ENCODE measurements around the gene NRP2. TPM values are rescaled to one million over a fixed set of nuclear protein-coding genes. Genes with fewer than 3 reads are reported as not detected.

Gene NRP2
- total RNA-seq, 1 donor from 2014 or later = 31.8 TPM

DNA sequence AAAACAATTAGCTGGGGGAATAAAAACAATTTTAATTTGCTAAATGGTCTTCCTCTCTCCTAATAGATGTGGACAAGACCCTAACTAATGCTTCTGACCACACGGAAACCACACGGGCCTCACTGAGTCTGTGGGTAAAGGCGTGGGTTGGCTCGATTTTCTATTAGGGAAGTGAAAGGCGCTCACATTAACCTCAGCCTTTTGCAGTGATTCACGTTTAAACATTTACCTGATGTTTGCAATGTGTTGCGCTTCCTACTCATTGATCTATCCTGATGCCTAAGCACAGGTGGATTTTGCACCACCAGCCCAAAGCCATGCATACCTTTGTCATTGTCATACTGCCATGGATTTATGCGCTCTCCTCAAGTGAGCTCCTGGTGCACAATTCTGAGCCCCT lies 35.6 kb upstream of the NRP2 start:
- Histone ChIP-seq H3K9ac (ENCODE audit: low read depth in 1 of 3, low read length in 3 of 3) (no peak overlapping the region), H3K9me3 (ENCODE audit: control insufficient read depth in 3 of 3, low read length in 3 of 3) (no peaks in the 10 kb centered on the region), H3K27ac (ENCODE audit: low read depth, low read length) (no peak overlapping the region), H3K36me3 (ENCODE audit: control insufficient read depth in 3 of 3, insufficient read depth in 3 of 3, low read length in 3 of 3) (no peaks in the 10 kb centered on the region), H3K4me3 (ENCODE audit: low read length in 3 of 3) (no peak overlapping the region), H3K4me1 (ENCODE audit: control insufficient read depth in 3 of 3, insufficient read depth in 3 of 3, low read length in 3 of 3) (no peaks in the 10 kb centered on the region), H3K27me3 (ENCODE audit: control insufficient read depth in 3 of 3, insufficient read depth in 3 of 3, low read length in 3 of 3) (no peaks in the 10 kb centered on the region)

DNA sequence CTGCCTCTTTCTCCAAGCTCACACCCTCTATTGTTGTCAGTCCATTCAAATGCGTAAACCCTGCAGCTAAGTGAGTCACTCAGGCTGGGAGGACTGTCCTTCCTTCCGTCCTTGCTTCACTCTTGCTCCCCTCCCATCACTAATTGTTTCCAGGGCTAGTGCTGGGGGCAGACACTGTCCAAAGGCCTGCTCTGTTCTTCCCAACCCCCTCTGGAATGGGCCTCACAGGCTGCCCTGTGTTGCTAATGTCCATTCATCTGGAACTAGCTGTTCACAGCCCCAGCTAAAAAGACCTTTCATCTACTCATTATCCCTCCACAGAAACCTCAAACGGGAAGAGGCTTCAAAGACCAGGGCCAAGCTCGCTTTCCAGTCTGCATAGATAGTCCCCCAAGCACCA lies 31.9 kb upstream of the NRP2 start:
- Histone ChIP-seq H3K4me1 (ENCODE audit: control insufficient read depth in 3 of 3, insufficient read depth in 3 of 3, low read length in 3 of 3) (no peaks in the 10 kb centered on the region), H3K36me3 (ENCODE audit: control insufficient read depth in 3 of 3, insufficient read depth in 3 of 3, low read length in 3 of 3) (no peaks in the 10 kb centered on the region), H3K4me3 (ENCODE audit: low read length in 3 of 3) (no peak overlapping the region), H3K27me3 (ENCODE audit: control insufficient read depth in 3 of 3, insufficient read depth in 3 of 3, low read length in 3 of 3) (no peaks in the 10 kb centered on the region), H3K9me3 (ENCODE audit: control insufficient read depth in 3 of 3, low read length in 3 of 3) (no peaks in the 10 kb centered on the region), H3K27ac (ENCODE audit: low read depth, low read length) (no peak overlapping the region), H3K9ac (ENCODE audit: low read depth in 1 of 3, low read length in 3 of 3) (no peak overlapping the region)

DNA sequence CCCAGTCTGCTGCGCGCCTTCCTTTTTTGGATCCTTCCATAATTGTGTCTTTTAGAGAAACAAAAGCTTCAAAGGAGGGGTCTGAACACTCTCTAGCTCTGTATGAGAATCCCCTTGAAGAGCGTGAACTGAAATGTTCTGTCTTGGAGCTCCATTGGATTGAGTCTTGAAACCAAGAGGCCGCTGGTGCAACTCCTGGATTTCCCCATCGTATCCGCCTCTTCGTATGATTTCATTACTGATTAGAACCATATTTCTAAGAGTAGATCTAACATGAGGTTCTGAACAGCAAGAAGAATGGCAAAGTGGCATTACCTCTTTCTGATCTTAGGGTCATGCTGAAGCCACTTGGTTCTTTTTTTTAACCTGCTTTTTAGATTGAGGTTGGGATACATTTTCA lies 31.4 kb upstream of the NRP2 start:
- Histone ChIP-seq H3K4me1 (ENCODE audit: control insufficient read depth in 3 of 3, insufficient read depth in 3 of 3, low read length in 3 of 3) (no peaks in the 10 kb centered on the region), H3K9ac (ENCODE audit: low read depth in 1 of 3, low read length in 3 of 3) (no peak overlapping the region), H3K27me3 (ENCODE audit: control insufficient read depth in 3 of 3, insufficient read depth in 3 of 3, low read length in 3 of 3) (no peaks in the 10 kb centered on the region), H3K9me3 (ENCODE audit: control insufficient read depth in 3 of 3, low read length in 3 of 3) (no peaks in the 10 kb centered on the region), H3K4me3 (ENCODE audit: low read length in 3 of 3) (no peak overlapping the region), H3K27ac (ENCODE audit: low read depth, low read length) (no peak overlapping the region), H3K36me3 (ENCODE audit: control insufficient read depth in 3 of 3, insufficient read depth in 3 of 3, low read length in 3 of 3) (no peaks in the 10 kb centered on the region)

DNA sequence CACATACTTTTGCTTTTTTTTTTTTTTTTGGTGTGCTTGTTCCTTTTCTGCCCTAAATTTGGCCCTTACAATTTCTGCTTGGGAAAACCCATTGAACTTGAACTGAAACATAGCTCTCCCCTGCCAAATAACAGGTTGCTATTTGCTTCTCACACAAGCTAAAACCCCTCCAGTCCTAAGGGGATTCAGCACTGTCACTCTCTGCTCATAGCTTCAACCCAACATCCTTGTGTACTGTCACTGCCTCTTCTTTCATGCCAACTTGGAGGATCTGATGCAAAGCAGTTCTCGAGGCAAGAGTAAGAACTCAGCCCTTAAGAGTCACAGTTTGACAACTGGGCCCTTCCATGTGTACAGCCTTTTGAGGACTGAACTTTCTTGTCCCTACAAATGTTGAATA lies 30.6 kb upstream of the NRP2 start:
- Histone ChIP-seq H3K36me3 (ENCODE audit: control insufficient read depth in 3 of 3, insufficient read depth in 3 of 3, low read length in 3 of 3) (no peaks in the 10 kb centered on the region), H3K4me3 (ENCODE audit: low read length in 3 of 3) (no peak overlapping the region), H3K9ac (ENCODE audit: low read depth in 1 of 3, low read length in 3 of 3) (no peak overlapping the region), H3K27ac (ENCODE audit: low read depth, low read length) (no peak overlapping the region), H3K27me3 (ENCODE audit: control insufficient read depth in 3 of 3, insufficient read depth in 3 of 3, low read length in 3 of 3) (no peaks in the 10 kb centered on the region), H3K4me1 (ENCODE audit: control insufficient read depth in 3 of 3, insufficient read depth in 3 of 3, low read length in 3 of 3) (no peaks in the 10 kb centered on the region), H3K9me3 (ENCODE audit: control insufficient read depth in 3 of 3, low read length in 3 of 3) (no peaks in the 10 kb centered on the region)

DNA sequence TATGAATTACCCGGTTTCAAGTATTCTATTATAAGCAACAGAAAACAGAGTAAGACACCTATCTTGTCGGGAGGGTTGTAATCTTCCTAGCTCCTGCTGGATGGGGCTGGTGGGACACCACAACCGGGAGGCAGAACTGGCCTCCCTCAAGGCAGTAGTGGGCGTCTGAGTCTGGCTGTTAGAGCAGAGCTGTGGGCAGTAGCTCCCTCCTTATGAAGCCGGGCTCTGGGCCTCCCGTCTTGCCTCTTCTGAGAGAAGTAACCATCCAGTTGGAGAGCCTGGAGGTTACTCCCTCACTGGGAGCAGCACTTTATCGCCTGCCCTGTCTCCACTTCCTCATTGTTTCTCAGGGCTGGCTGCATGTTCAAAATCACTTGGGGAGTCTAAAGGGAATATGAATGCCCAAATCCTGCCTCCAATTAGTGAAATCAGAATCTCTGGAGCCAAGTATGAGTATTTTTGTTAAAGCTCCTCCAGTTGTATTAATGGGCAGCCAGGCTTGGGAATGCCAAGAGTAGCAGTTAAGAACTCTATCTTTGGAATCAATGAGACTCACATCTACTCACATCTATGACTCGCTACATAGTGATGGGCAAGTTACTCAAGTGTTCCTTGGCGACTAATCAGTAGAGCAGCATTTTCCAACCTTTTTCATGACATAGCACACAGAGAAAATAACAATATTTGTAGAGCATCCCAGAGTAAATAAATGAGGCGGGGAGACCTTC lies 27.3 kb upstream of the NRP2 start:
- H3K36me3 ChIP-seq (ENCODE audit: control insufficient read depth in 3 of 3, insufficient read depth in 3 of 3, low read length in 3 of 3) = no peaks in the 10 kb centered on the region
- H3K4me1 ChIP-seq (ENCODE audit: control insufficient read depth in 3 of 3, insufficient read depth in 3 of 3, low read length in 3 of 3) = peaks cover 0 to 7% (median 3%) of the 10 kb centered on the region in 3 donors
- H3K9me3 ChIP-seq (ENCODE audit: control insufficient read depth in 3 of 3, low read length in 3 of 3) = no peaks in the 10 kb centered on the region
- no peak overlapping the region for H3K4me3 ChIP-seq (ENCODE audit: low read length in 3 of 3)
- no peak overlapping the region for H3K9ac ChIP-seq (ENCODE audit: low read depth in 1 of 3, low read length in 3 of 3)
- no peak overlapping the region for H3K27ac ChIP-seq (ENCODE audit: low read depth, low read length)
- H3K27me3 ChIP-seq (ENCODE audit: control insufficient read depth in 3 of 3, insufficient read depth in 3 of 3, low read length in 3 of 3) = no peaks in the 10 kb centered on the region

DNA sequence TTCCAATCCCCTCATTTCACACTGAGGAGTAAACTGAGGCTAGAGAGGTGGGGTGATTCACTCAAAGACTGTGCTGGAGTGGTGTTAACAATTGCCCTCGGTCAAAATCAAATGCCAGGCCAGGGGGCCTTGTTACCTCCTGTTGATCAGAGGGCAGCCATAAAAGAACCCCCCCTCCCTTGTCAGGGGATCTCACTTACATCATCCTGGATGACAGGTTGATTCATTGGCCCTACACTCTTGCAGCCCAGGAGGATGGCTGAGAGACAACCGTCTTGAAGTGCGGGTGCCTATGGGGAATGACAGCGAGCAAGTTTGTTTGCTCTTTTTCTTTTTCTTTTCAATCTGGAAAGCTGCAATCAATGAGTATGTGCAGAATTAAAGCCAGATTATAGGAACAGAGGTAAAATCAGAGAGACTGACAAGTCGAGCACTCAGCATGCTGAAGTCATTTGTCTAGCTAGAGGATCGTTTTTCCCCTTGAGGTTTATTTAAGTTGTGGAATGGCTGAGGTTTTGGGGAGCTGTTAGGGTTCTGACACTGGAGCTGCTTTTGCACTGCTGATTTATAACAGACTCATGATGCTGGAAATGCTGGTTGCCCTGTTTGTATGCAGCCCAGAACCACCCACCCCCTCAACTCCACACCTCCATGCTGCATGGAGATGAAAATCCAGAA lies 26.4 kb upstream of the NRP2 start:
- no peak overlapping the region for H3K4me3 ChIP-seq (ENCODE audit: low read length in 3 of 3)
- H3K27ac ChIP-seq (ENCODE audit: low read depth, low read length) = no peak overlapping the region
- no peak overlapping the region for H3K9ac ChIP-seq (ENCODE audit: low read depth in 1 of 3, low read length in 3 of 3)
- H3K27me3 ChIP-seq (ENCODE audit: control insufficient read depth in 3 of 3, insufficient read depth in 3 of 3, low read length in 3 of 3) = no peaks in the 10 kb centered on the region
- H3K9me3 ChIP-seq (ENCODE audit: control insufficient read depth in 3 of 3, low read length in 3 of 3) = no peaks in the 10 kb centered on the region
- no peaks in the 10 kb centered on the region for H3K36me3 ChIP-seq (ENCODE audit: control insufficient read depth in 3 of 3, insufficient read depth in 3 of 3, low read length in 3 of 3)
- H3K4me1 ChIP-seq (ENCODE audit: control insufficient read depth in 3 of 3, insufficient read depth in 3 of 3, low read length in 3 of 3) = peaks cover 5 to 9% (median 8%) of the 10 kb centered on the region in 3 donors

DNA sequence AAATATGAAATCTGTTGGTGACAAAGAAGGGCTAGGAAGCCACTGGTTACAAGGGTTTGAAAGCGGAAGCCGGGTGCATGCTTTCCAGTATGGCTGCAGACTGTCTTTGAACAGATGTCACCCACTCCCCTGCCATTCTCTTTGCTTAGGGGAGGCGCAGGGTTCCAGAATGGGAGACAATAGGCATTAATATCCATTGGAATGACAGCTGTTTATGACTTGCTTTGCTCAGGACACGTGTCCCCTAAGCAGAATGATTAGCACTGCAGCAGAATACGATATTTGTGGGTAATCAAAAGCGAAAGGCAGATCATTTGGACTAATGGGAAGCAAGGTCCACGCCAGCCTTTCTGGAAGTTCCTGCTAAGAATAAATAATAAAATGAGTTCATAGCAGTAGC lies 25.8 kb upstream of the NRP2 start:
- peaks cover 5 to 11% (median 9%) of the 10 kb centered on the region in 3 donors for H3K4me1 ChIP-seq (ENCODE audit: control insufficient read depth in 3 of 3, insufficient read depth in 3 of 3, low read length in 3 of 3)
- no peak overlapping the region for H3K9ac ChIP-seq (ENCODE audit: low read depth in 1 of 3, low read length in 3 of 3)
- H3K27me3 ChIP-seq (ENCODE audit: control insufficient read depth in 3 of 3, insufficient read depth in 3 of 3, low read length in 3 of 3) = no peaks in the 10 kb centered on the region
- no peak overlapping the region for H3K27ac ChIP-seq (ENCODE audit: low read depth, low read length)
- no peak overlapping the region for H3K4me3 ChIP-seq (ENCODE audit: low read length in 3 of 3)
- no peaks in the 10 kb centered on the region for H3K36me3 ChIP-seq (ENCODE audit: control insufficient read depth in 3 of 3, insufficient read depth in 3 of 3, low read length in 3 of 3)
- no peaks in the 10 kb centered on the region for H3K9me3 ChIP-seq (ENCODE audit: control insufficient read depth in 3 of 3, low read length in 3 of 3)

DNA sequence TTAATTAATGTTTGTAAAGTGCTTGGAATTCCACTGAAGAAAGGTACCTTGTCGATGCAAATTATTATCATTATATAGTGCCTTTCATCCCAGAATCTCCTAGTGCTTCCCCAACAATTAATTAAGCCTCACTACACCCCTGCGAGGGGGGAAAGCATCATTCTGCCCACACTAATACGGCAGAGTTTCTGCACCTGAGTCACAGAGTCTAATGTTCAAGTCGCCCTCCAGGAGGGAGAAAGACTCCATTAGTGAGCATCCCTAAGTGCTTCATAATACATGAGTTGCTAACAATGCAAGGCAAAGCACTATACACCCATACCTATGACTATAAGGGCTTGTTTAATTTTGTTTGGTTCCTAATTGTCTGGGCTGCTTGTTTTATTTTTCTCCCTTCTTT lies 25.4 kb upstream of the NRP2 start:
- Histone ChIP-seq H3K36me3 (ENCODE audit: control insufficient read depth in 3 of 3, insufficient read depth in 3 of 3, low read length in 3 of 3) (no peaks in the 10 kb centered on the region), H3K4me1 (ENCODE audit: control insufficient read depth in 3 of 3, insufficient read depth in 3 of 3, low read length in 3 of 3) (peaks cover 5 to 11% (median 9%) of the 10 kb centered on the region in 3 donors)

DNA sequence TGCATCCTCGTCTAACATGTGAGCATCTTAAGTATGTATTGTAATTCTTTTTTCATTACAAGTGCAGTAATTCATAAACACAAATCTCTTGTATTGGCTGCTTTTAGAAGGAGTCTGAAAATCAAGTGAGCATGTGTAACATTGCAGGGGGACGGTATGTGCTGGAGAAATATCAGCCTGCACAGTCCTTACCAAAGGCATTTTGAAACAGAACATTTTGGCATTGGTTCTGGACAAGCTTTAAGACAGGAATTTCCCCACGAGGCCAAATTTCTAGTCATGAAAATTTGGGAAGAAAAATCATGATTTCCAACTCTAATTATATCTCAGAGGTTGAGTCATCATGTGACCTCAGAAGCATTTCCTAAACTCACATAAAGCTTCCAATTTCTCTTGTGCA lies 24.7 kb upstream of the NRP2 start:
- H3K9me3 ChIP-seq (ENCODE audit: control insufficient read depth in 3 of 3, low read length in 3 of 3) = no peaks in the 10 kb centered on the region
- peaks cover 0 to 2% (median 0%) of the 10 kb centered on the region in 3 donors for H3K27me3 ChIP-seq (ENCODE audit: control insufficient read depth in 3 of 3, insufficient read depth in 3 of 3, low read length in 3 of 3)

More for the DNA sequence above, 25.4 kb upstream of the NRP2 start:
- Histone ChIP-seq H3K9ac (ENCODE audit: low read depth in 1 of 3, low read length in 3 of 3) (no peak overlapping the region), H3K27me3 (ENCODE audit: control insufficient read depth in 3 of 3, insufficient read depth in 3 of 3, low read length in 3 of 3) (no peaks in the 10 kb centered on the region), H3K4me3 (ENCODE audit: low read length in 3 of 3) (no peak overlapping the region), H3K9me3 (ENCODE audit: control insufficient read depth in 3 of 3, low read length in 3 of 3) (no peaks in the 10 kb centered on the region), H3K27ac (ENCODE audit: low read depth, low read length) (no peak overlapping the region)

DNA sequence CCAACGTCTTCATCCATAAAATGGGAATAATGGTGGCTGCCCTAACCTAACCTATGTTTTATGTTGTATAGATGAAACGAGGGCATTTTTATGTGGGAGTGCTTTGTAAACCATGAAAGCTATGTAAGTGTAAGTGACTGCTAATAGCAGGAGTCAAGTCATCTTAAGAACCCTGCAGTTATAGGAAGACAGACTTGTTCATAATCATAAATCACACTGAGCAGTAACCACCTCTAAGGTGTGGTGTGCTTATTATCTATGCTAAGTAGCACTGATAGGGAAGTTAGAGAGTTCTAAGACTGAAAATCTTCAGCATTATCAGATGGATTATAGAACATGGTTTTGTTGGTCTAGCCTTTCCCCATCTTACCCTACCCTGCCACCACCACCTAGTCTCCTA lies 24.2 kb upstream of the NRP2 start:
- no peak overlapping the region for H3K9ac ChIP-seq (ENCODE audit: low read depth in 1 of 3, low read length in 3 of 3)
- H3K4me1 ChIP-seq (ENCODE audit: control insufficient read depth in 3 of 3, insufficient read depth in 3 of 3, low read length in 3 of 3) = peaks cover 5 to 11% (median 9%) of the 10 kb centered on the region in 3 donors
- H3K4me3 ChIP-seq (ENCODE audit: low read length in 3 of 3) = no peak overlapping the region
- no peaks in the 10 kb centered on the region for H3K36me3 ChIP-seq (ENCODE audit: control insufficient read depth in 3 of 3, insufficient read depth in 3 of 3, low read length in 3 of 3)
- H3K9me3 ChIP-seq (ENCODE audit: control insufficient read depth in 3 of 3, low read length in 3 of 3) = no peaks in the 10 kb centered on the region
- H3K27me3 ChIP-seq (ENCODE audit: control insufficient read depth in 3 of 3, insufficient read depth in 3 of 3, low read length in 3 of 3) = peaks cover 0 to 4% (median 0%) of the 10 kb centered on the region in 3 donors
- no peak overlapping the region for H3K27ac ChIP-seq (ENCODE audit: low read depth, low read length)

More for the DNA sequence above, 24.7 kb upstream of the NRP2 start:
- Histone ChIP-seq H3K4me3 (ENCODE audit: low read length in 3 of 3) (no peak overlapping the region), H3K9ac (ENCODE audit: low read depth in 1 of 3, low read length in 3 of 3) (no peak overlapping the region), H3K27ac (ENCODE audit: low read depth, low read length) (no peak overlapping the region), H3K4me1 (ENCODE audit: control insufficient read depth in 3 of 3, insufficient read depth in 3 of 3, low read length in 3 of 3) (peaks cover 5 to 11% (median 9%) of the 10 kb centered on the region in 3 donors), H3K36me3 (ENCODE audit: control insufficient read depth in 3 of 3, insufficient read depth in 3 of 3, low read length in 3 of 3) (no peaks in the 10 kb centered on the region)
